GM12865 (cell line): ENCODE measurements around the gene ADAMTSL1.

ENCODE experiments used
- DNase-seq: peaks from one replicate; pipeline ENCODE4 v3.0.0; 2010; ENCODE audit warnings: low read depth
- H3K4me3 ChIP-seq: 2 replicates; pipeline ENCODE4 v1.5.1; 2011; ENCODE audit warnings: mild to moderate bottlenecking, low read depth, low read length, control low read depth
- CTCF ChIP-seq: IDR thresholded peaks from 2 replicates; pipeline ENCODE4 v1.5.1; 2011; ENCODE audit warnings: low read length, control low read depth, low read depth, inconsistent platforms; ENCODE audit not compliant: insufficient read depth; ENCODE audit errors: missing control alignments

The ADAMTSL1 gene

GRCh38 chr9:18741945-18742344, 268.0 kb downstream of the ADAMTSL1 start:
- TF ChIP-seq CTCF = no peak
- H3K4me3 ChIP-seq = no peak overlapping the region
- no peak for DNase-seq

GRCh38 chr9:18743421-18743820, 269.5 kb downstream of the ADAMTSL1 start:
- DNase-seq = no peak
- TF ChIP-seq CTCF = no peak
- no peak overlapping the region for H3K4me3 ChIP-seq

- DNase-seq = no peak
- H3K4me3 ChIP-seq = no peak overlapping the region
- TF ChIP-seq CTCF = no peak
Observed at GRCh38 chr9:18743971-18744370, 270.0 kb downstream of the ADAMTSL1 start.

- no peak for TF ChIP-seq CTCF
Observed at GRCh38 chr9:18745710-18746109, 271.8 kb downstream of the ADAMTSL1 start.

GRCh38 chr9:18746631-18747030, 272.7 kb downstream of the ADAMTSL1 start:
- no peak for DNase-seq
- H3K4me3 ChIP-seq = no peak overlapping the region
- TF ChIP-seq CTCF = no peak

More at GRCh38 chr9:18745710-18746109, 271.8 kb downstream of the ADAMTSL1 start:
- no peak for DNase-seq
- no peak overlapping the region for H3K4me3 ChIP-seq

- TF ChIP-seq CTCF = no peak
- no peak for DNase-seq
Observed at GRCh38 chr9:18747595-18747994, 273.6 kb downstream of the ADAMTSL1 start.

GRCh38 chr9:18748251-18748701, 274.3 kb downstream of the ADAMTSL1 start:
- DNase-seq = no peak
- TF ChIP-seq CTCF = no peak
- H3K4me3 ChIP-seq = no peak overlapping the region

More at GRCh38 chr9:18747595-18747994, 273.6 kb downstream of the ADAMTSL1 start:
- H3K4me3 ChIP-seq = no peak overlapping the region
